ENCODE measurements around the gene LMO2.

GRCh38 chr11:33910296-33910957 is 18.6 kb upstream of the LMO2 start:
- no peak for TF ChIP-seq REST (IDR thresholded peaks at IDR 0.05; ENCODE audit: insufficient read depth in 1 of 2, low read depth in 2 of 2, low read length in 1 of 2)
- TF ChIP-seq SIN3A (IDR thresholded peaks at IDR 0.05; ENCODE audit: borderline replicate concordance, insufficient read depth, low read depth, low read length) = no peak
- no peak for TF ChIP-seq CTCF (IDR thresholded peaks at IDR 0.05)
- TF ChIP-seq POLR2AphosphoS5 (IDR thresholded peaks at IDR 0.05; ENCODE audit: low read depth, low read length) = no peak
- no peak for TF ChIP-seq TCF7L2 (IDR thresholded peaks at IDR 0.05; ENCODE audit: low read depth, low read length)
